OCI-LY3 (cell line): ENCODE measurements around the gene CUBN.

Source experiments
- H2AFZ ChIP-seq: fragments of 200-600, 300-600 bp; shearing (Covaris generic); 2 replicates; pipeline ENCODE4 v1.6.0; 2014; ENCODE audit warnings: antibody characterized with exemption, low read depth, low read length
- H3K27ac ChIP-seq: fragments of 200-600, 300-600 bp; sonication (generic); 2 replicates; pipeline ENCODE4 v1.5.1; 2014; ENCODE audit warnings: mild to moderate bottlenecking, low read length, moderate library complexity, mixed read lengths
- H3K27me3 ChIP-seq: fragments of 200-600, 300-600 bp; sonication (generic); 2 replicates; pipeline ENCODE4 v1.6.1; 2014; ENCODE audit warnings: low read depth, low read length, mixed read lengths
- H3K36me3 ChIP-seq: fragments of 200-600, 300-600 bp; sonication (generic); replicated peaks from 2 replicates; pipeline ENCODE3; 2014; ENCODE audit warnings: low read depth, low read length, mixed read lengths
- H3K4me1 ChIP-seq: fragments of 300-600, 200-600 bp; sonication (generic); 2 replicates; pipeline ENCODE4 v1.6.1; 2014; ENCODE audit warnings: low read length, mixed read lengths
- H3K4me2 ChIP-seq: fragments of 200-600, 300-600 bp; sonication (generic); 2 replicates; pipeline ENCODE4 v1.6.1; 2014; ENCODE audit warnings: low read length, mixed read lengths
- H3K4me3 ChIP-seq: fragments of 300-600, 200-600 bp; sonication (generic); 2 replicates; pipeline ENCODE4 v1.5.1; 2014; ENCODE audit warnings: antibody characterized with exemption, mild to moderate bottlenecking, low read length, moderate library complexity
- H3K79me2 ChIP-seq: fragments of 300-600, 200-600 bp; shearing (Covaris generic); 2 replicates; pipeline ENCODE4 v1.6.1; 2014; ENCODE audit warnings: mild to moderate bottlenecking, low read length, mixed read lengths
- H3K9ac ChIP-seq: fragments of 300-600, 200-600 bp; shearing (Covaris generic); 2 replicates; pipeline ENCODE4 v1.6.0; 2014; ENCODE audit warnings: mild to moderate bottlenecking, low read length, moderate library complexity
- H3K9me3 ChIP-seq: fragments of 200-600, 300-600 bp; shearing (Covaris generic); 2 replicates; pipeline ENCODE4 v1.6.1; 2014; ENCODE audit warnings: low read length, mixed read lengths; ENCODE audit not compliant: insufficient read depth
- H4K20me1 ChIP-seq: fragments of 200-600, 300-600 bp; sonication (generic); 2 replicates; pipeline ENCODE4 v1.6.1; 2016; ENCODE audit warnings: low read length, mixed read lengths; ENCODE audit not compliant: insufficient read depth
- EZH2phosphoT487 ChIP-seq: fragments of 200-600 bp; shearing (Covaris generic); IDR thresholded peaks from 2 replicates; pipeline ENCODE4 v1.6.1; 2018; ENCODE audit warnings: antibody characterized with exemption, mixed run types, low read depth
- TF ChIP-seq, protein P1 (sequence below): fragments of 200-600, 300-600 bp; sonication (generic); IDR thresholded peaks from 2 replicates; pipeline ENCODE4 v1.5.1; 2014; ENCODE audit warnings: antibody characterized with exemption, low read length, low read depth

Gene CUBN

DNA sequence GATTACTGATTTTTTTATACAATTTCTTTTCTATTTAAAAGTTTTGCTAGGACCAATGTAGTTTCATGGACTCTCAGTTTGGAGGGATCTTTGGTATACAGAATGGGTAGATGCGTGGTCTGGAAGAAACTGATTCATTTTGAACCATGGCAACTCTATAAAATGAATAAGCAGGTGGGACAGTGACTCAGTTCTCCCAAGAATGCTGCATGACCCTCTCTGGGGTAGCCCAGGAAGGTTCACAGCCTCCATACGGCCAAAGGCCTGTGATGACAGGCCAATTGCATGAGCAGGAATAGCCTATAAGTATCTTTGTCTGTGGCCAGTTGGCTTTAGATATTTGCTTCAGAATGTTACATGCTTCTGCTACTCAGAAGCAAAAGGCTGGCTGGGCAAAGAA lies 199.1 kb downstream of the CUBN start:
- no peaks in the 10 kb centered on the region for H3K27me3 ChIP-seq
- no peak overlapping the region for H3K4me2 ChIP-seq
- no peak overlapping the region for H3K27ac ChIP-seq
- no peak overlapping the region for H2AFZ ChIP-seq
- H3K9ac ChIP-seq = no peak overlapping the region
- no peak overlapping the region for H3K4me3 ChIP-seq
- no peaks in the 10 kb centered on the region for H3K4me1 ChIP-seq
- no peak for TF ChIP-seq EZH2phosphoT487
- TF ChIP-seq, protein P1, sequence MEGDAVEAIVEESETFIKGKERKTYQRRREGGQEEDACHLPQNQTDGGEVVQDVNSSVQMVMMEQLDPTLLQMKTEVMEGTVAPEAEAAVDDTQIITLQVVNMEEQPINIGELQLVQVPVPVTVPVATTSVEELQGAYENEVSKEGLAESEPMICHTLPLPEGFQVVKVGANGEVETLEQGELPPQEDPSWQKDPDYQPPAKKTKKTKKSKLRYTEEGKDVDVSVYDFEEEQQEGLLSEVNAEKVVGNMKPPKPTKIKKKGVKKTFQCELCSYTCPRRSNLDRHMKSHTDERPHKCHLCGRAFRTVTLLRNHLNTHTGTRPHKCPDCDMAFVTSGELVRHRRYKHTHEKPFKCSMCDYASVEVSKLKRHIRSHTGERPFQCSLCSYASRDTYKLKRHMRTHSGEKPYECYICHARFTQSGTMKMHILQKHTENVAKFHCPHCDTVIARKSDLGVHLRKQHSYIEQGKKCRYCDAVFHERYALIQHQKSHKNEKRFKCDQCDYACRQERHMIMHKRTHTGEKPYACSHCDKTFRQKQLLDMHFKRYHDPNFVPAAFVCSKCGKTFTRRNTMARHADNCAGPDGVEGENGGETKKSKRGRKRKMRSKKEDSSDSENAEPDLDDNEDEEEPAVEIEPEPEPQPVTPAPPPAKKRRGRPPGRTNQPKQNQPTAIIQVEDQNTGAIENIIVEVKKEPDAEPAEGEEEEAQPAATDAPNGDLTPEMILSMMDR = no peak
- no peaks in the 10 kb centered on the region for H3K36me3 ChIP-seq
- H3K9me3 ChIP-seq = no peaks in the 10 kb centered on the region
- no peaks in the 10 kb centered on the region for H4K20me1 ChIP-seq
- no peaks in the 10 kb centered on the region for H3K79me2 ChIP-seq

DNA sequence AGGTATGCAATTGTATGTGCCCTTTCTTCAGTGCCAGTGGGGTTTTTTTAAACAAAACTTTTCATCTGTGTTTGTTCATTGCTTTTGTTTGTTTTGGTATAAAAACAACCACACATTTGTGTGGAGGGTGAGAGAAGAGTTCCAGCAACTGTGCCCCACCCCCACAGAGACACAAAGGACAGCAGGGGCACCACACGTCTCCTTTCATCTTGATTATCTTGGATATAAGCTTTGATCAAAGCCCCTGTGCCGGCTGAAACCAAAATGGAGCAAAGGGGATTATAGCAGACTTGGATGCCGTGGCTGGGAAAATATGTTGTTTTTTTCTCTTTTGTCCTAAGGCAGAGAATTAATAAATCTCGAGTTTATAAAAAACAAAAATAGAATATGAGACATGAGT lies 200.5 kb downstream of the CUBN start:
- H3K36me3 ChIP-seq = no peaks in the 10 kb centered on the region

DNA sequence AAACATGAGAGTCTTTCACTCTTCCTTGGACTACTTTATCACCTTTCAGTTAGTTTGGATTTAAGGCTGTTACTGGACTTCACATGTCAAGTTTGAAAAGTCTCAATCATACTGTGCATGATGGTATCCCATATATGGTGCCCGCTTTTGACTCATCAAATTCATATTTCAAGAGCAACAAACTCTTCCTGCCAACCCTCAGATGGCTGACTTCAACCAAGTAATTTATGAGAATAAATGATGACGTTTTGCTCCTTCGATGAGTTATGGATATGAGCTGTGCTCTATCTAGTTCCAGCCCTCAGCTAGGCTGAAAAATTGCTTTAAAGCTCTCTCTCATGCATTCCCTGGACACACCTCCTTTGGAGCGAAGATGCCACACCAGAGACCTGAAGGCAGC lies 202.1 kb downstream of the CUBN start:
- Histone ChIP-seq H3K4me3 (no peak overlapping the region), H3K27ac (no peak overlapping the region), H3K9me3 (no peaks in the 10 kb centered on the region), H3K27me3 (no peaks in the 10 kb centered on the region), H3K9ac (no peak overlapping the region), H3K4me1 (no peaks in the 10 kb centered on the region), H3K79me2 (no peaks in the 10 kb centered on the region), H3K4me2 (no peak overlapping the region), H4K20me1 (no peaks in the 10 kb centered on the region), H3K36me3 (no peaks in the 10 kb centered on the region), H2AFZ (no peak overlapping the region)
- TF ChIP-seq, protein P1 = no peak
- TF ChIP-seq EZH2phosphoT487 = no peak

More for the DNA sequence above, 200.5 kb downstream of the CUBN start:
- no peaks in the 10 kb centered on the region for H3K79me2 ChIP-seq
- no peaks in the 10 kb centered on the region for H4K20me1 ChIP-seq
- no peak overlapping the region for H3K4me2 ChIP-seq
- no peak overlapping the region for H2AFZ ChIP-seq
- H3K27me3 ChIP-seq = no peaks in the 10 kb centered on the region
- no peaks in the 10 kb centered on the region for H3K9me3 ChIP-seq
- TF ChIP-seq, protein P1 = no peak
- TF ChIP-seq EZH2phosphoT487 = no peak
- no peak overlapping the region for H3K9ac ChIP-seq
- no peaks in the 10 kb centered on the region for H3K4me1 ChIP-seq
- no peak overlapping the region for H3K27ac ChIP-seq
- H3K4me3 ChIP-seq = no peak overlapping the region

DNA sequence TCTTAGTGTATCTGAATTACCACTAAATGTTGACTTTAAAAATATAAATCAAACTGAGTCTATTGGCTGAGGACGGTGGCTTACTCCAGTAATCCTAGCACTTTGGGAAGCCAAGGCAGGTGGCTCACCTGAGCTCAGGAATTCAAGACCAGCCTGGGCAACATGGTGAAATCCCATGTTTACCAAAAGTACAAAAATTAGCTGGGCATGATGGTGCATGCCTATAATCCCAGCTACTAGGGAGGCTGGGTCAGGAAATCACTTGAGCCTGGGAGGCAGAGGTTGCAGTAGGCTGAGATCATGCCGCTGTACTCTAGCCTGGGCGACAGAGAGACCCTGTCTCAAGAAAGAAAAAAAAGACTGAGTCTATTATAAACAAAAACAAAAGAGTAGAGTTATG lies 205.9 kb downstream of the CUBN start:
- H3K4me2 ChIP-seq = no peak overlapping the region
- H3K9ac ChIP-seq = no peak overlapping the region
- no peaks in the 10 kb centered on the region for H4K20me1 ChIP-seq
- H3K4me1 ChIP-seq = no peaks in the 10 kb centered on the region
- no peaks in the 10 kb centered on the region for H3K36me3 ChIP-seq
- H2AFZ ChIP-seq = no peak overlapping the region
- no peaks in the 10 kb centered on the region for H3K79me2 ChIP-seq
- H3K27ac ChIP-seq = no peak overlapping the region
- no peaks in the 10 kb centered on the region for H3K27me3 ChIP-seq
- no peak overlapping the region for H3K4me3 ChIP-seq
- no peaks in the 10 kb centered on the region for H3K9me3 ChIP-seq
- TF ChIP-seq, protein P1 = no peak
- no peak for TF ChIP-seq EZH2phosphoT487
